GM12891 (cell line): ENCODE measurements around the gene SIK3.

Experiments
- PAX5 ChIP-seq: IDR thresholded peaks from 2 replicates; pipeline ENCODE4 v1.6.1; 2011; ENCODE audit warnings: low read length, moderate library complexity, mild to moderate bottlenecking; ENCODE audit not compliant: insufficient read depth, severe bottlenecking
- POLR2A ChIP-seq: IDR thresholded peaks from 2 replicates; pipeline ENCODE4 v1.6.1; 2011; ENCODE audit warnings: low read depth, low read length, control low read depth
- POLR2AphosphoS5 ChIP-seq: IDR thresholded peaks from 2 replicates; pipeline ENCODE4 v1.6.1; 2011; ENCODE audit warnings: low read depth, low read length, control low read depth
- POU2F2 ChIP-seq: IDR thresholded peaks from 2 replicates; pipeline ENCODE4 v1.6.1; 2011; ENCODE audit warnings: low read depth, mild to moderate bottlenecking, control low read depth, low read length, moderate library complexity
- SPI1 ChIP-seq: IDR thresholded peaks from 2 replicates; pipeline ENCODE4 v1.6.1; 2011; ENCODE audit warnings: low read depth, low read length, control low read depth
- TAF1 ChIP-seq: IDR thresholded peaks from 2 replicates; pipeline ENCODE4 v1.6.1; 2011; ENCODE audit warnings: low read depth, low read length, control low read depth

- TF ChIP-seq POLR2A (no peak), POLR2AphosphoS5 (no peak), POU2F2 (no peak), TAF1 (no peak), SPI1 (no peak), PAX5 (no peak)
Observed at GRCh38 chr11:117144477-117145392, 46.5 kb upstream of the SIK3 start.
